Endothelial cell of umbilical vein (primary cell): ENCODE results near the gene SERPINB5. TPM values are rescaled to one million over a fixed set of nuclear protein-coding genes. Genes with fewer than 3 reads are reported as not detected.

Source experiments
- BruUV-seq: library from RNA; stranded (reverse); fragments of 400-500 nt; replicated peaks from 2 replicates; lab custom pipeline; 2021; lab: Mats Ljungman, UMichigan
- CTCF ChIA-PET: fragments of 300-600, 350-600 bp; sonication (Branson Sonifier 250); formaldehyde crosslinking; loops from one replicate; lab custom pipeline; 2021; ENCODE audit warnings: antibody characterized with exemption, inconsistent platforms; lab: Charles Lee
- POLR2A ChIA-PET: fragments of 300-600, 350-600 bp; sonication (Branson Sonifier 250); formaldehyde crosslinking; loops from one replicate; lab custom pipeline; 2021; ENCODE audit warnings: antibody characterized with exemption, inconsistent platforms; lab: Charles Lee
- DNase-seq: peaks from one replicate; pipeline ENCODE4 v3.0.0-alpha.2; 2011; ENCODE audit warnings: low read depth, low spot score
- FAIRE-seq: peaks from 2 replicates; lab custom pipeline; 2011; peaks lifted over from hg19 to GRCh38; lab: Jason Lieb, UNC
- H2AFZ ChIP-seq: 2 replicates; pipeline ENCODE4 v1.6.0; 2012; ENCODE audit warnings: low read depth, low read length, control low read depth, inconsistent platforms
- H3K27ac ChIP-seq: 2 replicates; pipeline ENCODE4 v1.5.1; 2011; ENCODE audit warnings: low read depth, mild to moderate bottlenecking, control low read depth, low read length, moderate library complexity; ENCODE audit not compliant: insufficient read depth
- H3K27me3 ChIP-seq, 2 experiments: 2 replicates each; pipeline versions ENCODE4 v1.6.0 to v1.6.1; 2011; ENCODE audit warnings: low read length in 2 of 2, mixed read lengths in 1 of 2; ENCODE audit not compliant: control insufficient read depth in 2 of 2, insufficient read depth in 2 of 2
- H3K36me3 ChIP-seq, 2 experiments: 2 replicates in 1 of 2; 3 replicates in 1 of 2; pipeline ENCODE4 v1.5.1; 2011; ENCODE audit warnings: low read length in 2 of 2, mild to moderate bottlenecking in 1 of 2, moderate library complexity in 1 of 2; ENCODE audit not compliant: control insufficient read depth in 2 of 2, insufficient read depth in 2 of 2; ENCODE audit errors: extremely low read depth in 1 of 2
- H3K4me1 ChIP-seq: 3 replicates; pipeline ENCODE4 v1.5.1; 2011; ENCODE audit warnings: mild to moderate bottlenecking, low read length; ENCODE audit not compliant: control insufficient read depth, insufficient read depth; ENCODE audit errors: extremely low read depth
- H3K4me2 ChIP-seq: 2 replicates; pipeline ENCODE4 v1.6.1; 2011; ENCODE audit warnings: low read length, control low read depth, mixed read lengths; ENCODE audit not compliant: insufficient read depth
- H3K4me3 ChIP-seq, 3 experiments: fragments of 200-600 bp in 1 of 3; sonication (generic), shearing (Covaris generic) in 1 of 3; replicated peaks in 1 of 3; 2 replicates each; pipeline ENCODE4 v1.5.1; 2011 to 2016; ENCODE audit warnings: control low read depth in 3 of 3, low read length in 3 of 3, mild to moderate bottlenecking in 2 of 3, inconsistent platforms in 1 of 3, low read depth in 1 of 3, moderate library complexity in 1 of 3; ENCODE audit not compliant: insufficient read depth in 1 of 3
- H3K79me2 ChIP-seq: 2 replicates; pipeline ENCODE4 v1.6.0; 2012; ENCODE audit warnings: low read length, inconsistent platforms; ENCODE audit not compliant: control insufficient read depth, insufficient read depth
- H3K9ac ChIP-seq: replicated peaks from 2 replicates; pipeline ENCODE3; 2011; ENCODE audit warnings: low read length, control low read depth; ENCODE audit not compliant: insufficient read depth; ENCODE audit errors: extremely low read depth
- H3K9me1 ChIP-seq: replicated peaks from 3 replicates; pipeline ENCODE4 v1.6.0; 2011; ENCODE audit warnings: mild to moderate bottlenecking, low read length; ENCODE audit not compliant: control insufficient read depth, insufficient read depth; ENCODE audit errors: extremely low read depth
- H3K9me3 ChIP-seq: replicated peaks from 2 replicates; pipeline ENCODE4 v1.5.1; 2012; ENCODE audit warnings: low read length, inconsistent platforms; ENCODE audit not compliant: control insufficient read depth, insufficient read depth
- H4K20me1 ChIP-seq: replicated peaks from 2 replicates; pipeline ENCODE3; 2011; ENCODE audit warnings: mild to moderate bottlenecking, low read length; ENCODE audit not compliant: control insufficient read depth, insufficient read depth; ENCODE audit errors: extremely low read depth
- CTCF ChIP-seq, 2 donors: IDR thresholded peaks; 1 replicate in 1 of 2; 2 replicates in 1 of 2; pipeline ENCODE4 v1.5.1; 2011; ENCODE audit warnings: low read length in 2 of 2, mild to moderate bottlenecking in 2 of 2, moderate library complexity in 2 of 2, control low read depth in 1 of 2, inconsistent platforms in 1 of 2, low read depth in 1 of 2; ENCODE audit not compliant: insufficient read depth in 1 of 2; ENCODE audit errors: extremely low read depth in 1 of 2
- EZH2 ChIP-seq: IDR thresholded peaks from 2 replicates; pipeline ENCODE4 v1.6.1; 2012; ENCODE audit warnings: borderline replicate concordance, low read depth, mild to moderate bottlenecking, moderate library complexity, low read length, inconsistent platforms; ENCODE audit not compliant: severe bottlenecking
- FOS ChIP-seq: IDR thresholded peaks from 2 replicates; pipeline ENCODE4 v1.6.1; 2011; ENCODE audit warnings: mild to moderate bottlenecking, low read length, moderate library complexity, borderline replicate concordance; ENCODE audit not compliant: insufficient read depth
- GATA2 ChIP-seq: IDR thresholded peaks from 2 replicates; pipeline ENCODE4 v1.7.0; 2011; ENCODE audit warnings: low read depth, mild to moderate bottlenecking, moderate library complexity, mixed read lengths, low read length; ENCODE audit not compliant: insufficient read length, insufficient read depth
- JUN ChIP-seq: IDR thresholded peaks from 2 replicates; pipeline ENCODE4 v1.6.1; 2011; ENCODE audit warnings: borderline replicate concordance, low read depth; ENCODE audit not compliant: insufficient read length, insufficient read depth
- MAX ChIP-seq: IDR thresholded peaks from 2 replicates; pipeline ENCODE4 v1.6.1; 2011; ENCODE audit not compliant: insufficient read depth, insufficient read length
- MYC ChIP-seq: IDR thresholded peaks from one replicate; pipeline ENCODE4 v1.6.1; 2011; ENCODE audit warnings: mild to moderate bottlenecking, low read depth, low read length
- POLR2A ChIP-seq: IDR thresholded peaks from 2 replicates; pipeline ENCODE4 v1.6.1; 2012; ENCODE audit warnings: low read depth, mild to moderate bottlenecking, control low read depth, low read length
- POLR2AphosphoS5 ChIP-seq: IDR thresholded peaks from 2 replicates; pipeline ENCODE4 v1.6.1; 2012; ENCODE audit warnings: low read depth, mild to moderate bottlenecking, control low read depth, low read length, moderate library complexity; ENCODE audit not compliant: insufficient read depth
- dilution Hi-C: fragments of 300-500 bp; cut with MboI; formaldehyde crosslinking; loops from one replicate; pipeline ENCODE4 v1.15.0; 2019; ENCODE audit warnings: low sequenced_read_pairs; ENCODE audit not compliant: extremely low pct_ligation_motif_present
- intact Hi-C: fragments of 100-400 bp; cut with micrococcal nuclease; formaldehyde crosslinking; loops from one replicate; pipeline ENCODE4 v1.10.0; 2022
- polyA plus RNA-seq, 4 experiments: library from polyadenylated mRNA; depleted of rRNA in 3 of 4; stranded (reverse) in 3 of 4; unstranded in 1 of 4; fragments of >200 nt; gene quantifications; 2 replicates each; pipeline versions ENCODE4 v1.2.1 to v1.2.3, GENCODE V29; 2011 to 2012; ENCODE audit warnings: missing spikeins in 1 of 4
- total RNA-seq: library from RNA; stranded (reverse); gene quantifications from 2 replicates; pipeline ENCODE4 v1.2.3, GENCODE V29; 2021

Gene SERPINB5
- total and polyA plus RNA-seq, 2 donors (not counting 3 experiments of a cell fraction or from before 2014, with no cell fraction given) = not detected

GRCh38 chr18:63468575-63468974 lies 8.2 kb upstream of the SERPINB5 start:
- H3K4me1 ChIP-seq = no peaks in the 10 kb centered on the region
- no peak overlapping the region for H3K9ac ChIP-seq
- no peak overlapping the region for H2AFZ ChIP-seq
- DNase-seq = no peak
- no peaks in the 10 kb centered on the region for H3K9me1 ChIP-seq
- ChIA-PET CTCF (interaction anchor here (1.2 kb wide), 1 partner anchor 29 kb away, joined by 3 read pairs; no protein-coding TSS in a partner anchor), POLR2A (no interaction called here)
- no peaks in the 10 kb centered on the region for H4K20me1 ChIP-seq
- H3K4me3 ChIP-seq = no peak overlapping the region
- no peak overlapping the region for H3K27ac ChIP-seq
- peaks cover 6 to 8% of the 10 kb centered on the region in 2 experiments for H3K27me3 ChIP-seq
- intact Hi-C loops = no loop called here
- BruUV-seq = no TSS peak
- no peaks in the 10 kb centered on the region for H3K79me2 ChIP-seq
- no peak for FAIRE-seq
- dilution Hi-C loops = no loop called here
- H3K9me3 ChIP-seq = no peaks in the 10 kb centered on the region
- H3K36me3 ChIP-seq = no peaks in the 10 kb centered on the region
- no peak overlapping the region for H3K4me2 ChIP-seq
- TF ChIP-seq EZH2 (no peak), POLR2AphosphoS5 (no peak), MAX (no peak), FOS (no peak), JUN (no peak)

GRCh38 chr18:63470751-63471150 lies 6.0 kb upstream of the SERPINB5 start:
- H3K9me1 ChIP-seq = no peaks in the 10 kb centered on the region
- TF ChIP-seq JUN = no peak
- TF ChIP-seq EZH2 = no peak
- no peak for TF ChIP-seq MAX
- TF ChIP-seq MYC = no peak
- TF ChIP-seq POLR2A = no peak
- no peak for TF ChIP-seq CTCF (IDR thresholded peaks at IDR 0.05; ENCODE audit: extremely low read depth in 1 of 2, insufficient read depth in 1 of 2, low read depth in 1 of 2, low read length in 2 of 2)
- no peak for TF ChIP-seq FOS
- TF ChIP-seq GATA2 = no peak
- no peak for TF ChIP-seq POLR2AphosphoS5
- no peaks in the 10 kb centered on the region for H3K79me2 ChIP-seq
- H3K4me2 ChIP-seq = no peak overlapping the region
- FAIRE-seq (no peak), DNase-seq (no peak)
- H3K27ac ChIP-seq = no peak overlapping the region
- H3K4me1 ChIP-seq = no peaks in the 10 kb centered on the region
- H4K20me1 ChIP-seq = no peaks in the 10 kb centered on the region
- dilution Hi-C loops = no loop called here
- H3K36me3 ChIP-seq = no peaks in the 10 kb centered on the region
- intact Hi-C loops = no loop called here
- no peak overlapping the region for H3K9ac ChIP-seq
- H2AFZ ChIP-seq = no peak overlapping the region
- no peak overlapping the region for H3K4me3 ChIP-seq
- CTCF ChIA-PET = interaction anchor here (1.0 kb wide), 1 partner anchor 38 kb away, joined by 3 read pairs; no protein-coding TSS in a partner anchor
- H3K9me3 ChIP-seq = no peaks in the 10 kb centered on the region
- POLR2A ChIA-PET = no interaction called here
- no TSS peak for BruUV-seq
- H3K27me3 ChIP-seq = peaks cover 4 to 8% of the 10 kb centered on the region in 2 experiments
